GM18870 (cell line): ENCODE measurements around the gene CYTH1.
"Not testable (repeated sequence)": the region's sequence is repeated elsewhere in the genome, so short reads cannot be mapped to it uniquely, and the experiment has no call there.

Source experiments
- ATAC-seq: cut with Tn5 transposase; IDR thresholded peaks from one replicate; pipeline ENCODE4 v1.9.1; 2021; ENCODE audit warnings: moderate library complexity; ENCODE audit not compliant: unreplicated experiment

CYTH1 gene

GRCh38 chr17:78674156-78674555, 107.9 kb downstream of the CYTH1 start:
- no peak for ATAC-seq

GRCh38 chr17:78673395-78673794, 108.7 kb downstream of the CYTH1 start:
- ATAC-seq: no peak

- ATAC-seq: no peak
These were observed 109.2 kb downstream of the CYTH1 start for GRCh38 chr17:78672871-78673371.

- no peak for ATAC-seq
These were observed 110.1 kb downstream of the CYTH1 start for GRCh38 chr17:78672005-78672404.

GRCh38 chr17:78671726-78672001, 110.4 kb downstream of the CYTH1 start:
- not testable (repeated sequence) for ATAC-seq

- ATAC-seq: no peak
These were observed 111.0 kb downstream of the CYTH1 start for GRCh38 chr17:78670850-78671725.

GRCh38 chr17:78669975-78670518, 112.0 kb downstream of the CYTH1 start:
- no peak for ATAC-seq

GRCh38 chr17:78669256-78669974, 112.7 kb downstream of the CYTH1 start:
- ATAC-seq: no peak

GRCh38 chr17:78668847-78669246, 113.2 kb downstream of the CYTH1 start:
- ATAC-seq: no peak

GRCh38 chr17:78667741-78668640, 114.1 kb downstream of the CYTH1 start:
- ATAC-seq: no peak

GRCh38 chr17:78667091-78667490, 115.0 kb downstream of the CYTH1 start:
- ATAC-seq: no peak

- no peak for ATAC-seq
These were observed 115.8 kb downstream of the CYTH1 start for GRCh38 chr17:78665952-78666920.

- ATAC-seq: no peak
These were observed 116.6 kb downstream of the CYTH1 start for GRCh38 chr17:78665387-78665951.

GRCh38 chr17:78664476-78665386, 117.3 kb downstream of the CYTH1 start:
- no peak for ATAC-seq

GRCh38 chr17:78661093-78661770, 120.8 kb downstream of the CYTH1 start:
- ATAC-seq: no peak

GRCh38 chr17:78659546-78659945, 122.5 kb downstream of the CYTH1 start:
- ATAC-seq: no peak

- ATAC-seq: no peak
These were observed 123.7 kb downstream of the CYTH1 start for GRCh38 chr17:78658281-78658785.
